Astrocyte of the spinal cord (primary cell): ENCODE data around the gene SPDEF.
A peak's percentile ranks its signal among the peaks of the same experiment; 100 is the strongest.

Experiments
- DNase-seq: peaks from one replicate; pipeline ENCODE4 v3.0.0; 2011; ENCODE audit warnings: low read depth, low spot score
- H3K4me3 ChIP-seq: 2 replicates; pipeline ENCODE4 v1.5.1; 2011; ENCODE audit warnings: low read depth, mild to moderate bottlenecking, low read length, moderate library complexity
- in situ Hi-C: cut with HindIII; loops from 2 replicates; pipeline ENCODE4 v1.10.0; 2017; ENCODE audit warnings: low sequenced_read_pairs
- TF ChIP-seq, protein P1 (sequence below): IDR thresholded peaks from 2 replicates; pipeline ENCODE4 v1.5.1; 2012; ENCODE audit warnings: low read depth, mild to moderate bottlenecking, low read length, inconsistent platforms

Gene SPDEF

DNA sequence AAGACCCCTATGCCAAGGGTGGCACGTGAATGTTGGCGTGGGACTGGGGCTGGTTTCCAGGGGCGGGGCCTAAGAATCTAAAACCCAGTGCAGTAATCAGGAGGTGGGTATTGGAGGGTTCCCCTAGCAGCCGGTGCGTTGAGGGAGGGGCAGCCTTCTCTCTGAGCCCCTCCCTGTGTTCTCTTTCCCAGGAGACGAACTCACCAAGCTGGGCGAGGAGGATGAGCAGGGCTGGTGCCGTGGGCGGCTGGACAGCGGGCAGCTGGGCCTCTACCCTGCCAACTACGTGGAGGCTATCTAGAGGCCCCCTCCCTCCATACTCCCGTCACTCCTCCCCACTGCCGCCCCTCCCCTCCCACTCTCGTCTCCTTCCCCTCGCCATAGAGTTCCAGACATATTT, 23.9 kb downstream of the SPDEF start:
- H3K4me3 ChIP-seq, result peak overlapping the region; percentile 35
- DNase-seq, result no peak
- in situ Hi-C loops, result no loop called here
- TF ChIP-seq, protein P1, sequence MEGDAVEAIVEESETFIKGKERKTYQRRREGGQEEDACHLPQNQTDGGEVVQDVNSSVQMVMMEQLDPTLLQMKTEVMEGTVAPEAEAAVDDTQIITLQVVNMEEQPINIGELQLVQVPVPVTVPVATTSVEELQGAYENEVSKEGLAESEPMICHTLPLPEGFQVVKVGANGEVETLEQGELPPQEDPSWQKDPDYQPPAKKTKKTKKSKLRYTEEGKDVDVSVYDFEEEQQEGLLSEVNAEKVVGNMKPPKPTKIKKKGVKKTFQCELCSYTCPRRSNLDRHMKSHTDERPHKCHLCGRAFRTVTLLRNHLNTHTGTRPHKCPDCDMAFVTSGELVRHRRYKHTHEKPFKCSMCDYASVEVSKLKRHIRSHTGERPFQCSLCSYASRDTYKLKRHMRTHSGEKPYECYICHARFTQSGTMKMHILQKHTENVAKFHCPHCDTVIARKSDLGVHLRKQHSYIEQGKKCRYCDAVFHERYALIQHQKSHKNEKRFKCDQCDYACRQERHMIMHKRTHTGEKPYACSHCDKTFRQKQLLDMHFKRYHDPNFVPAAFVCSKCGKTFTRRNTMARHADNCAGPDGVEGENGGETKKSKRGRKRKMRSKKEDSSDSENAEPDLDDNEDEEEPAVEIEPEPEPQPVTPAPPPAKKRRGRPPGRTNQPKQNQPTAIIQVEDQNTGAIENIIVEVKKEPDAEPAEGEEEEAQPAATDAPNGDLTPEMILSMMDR, result no peak

GRCh38 chr6:34531580-34532201, 24.4 kb downstream of the SPDEF start:
- DNase-seq, result peak; percentile 89
- H3K4me3 ChIP-seq, result peak overlapping the region; percentile 35
- TF ChIP-seq, protein P1, result no peak

GRCh38 chr6:34530753-34531365, 25.3 kb downstream of the SPDEF start:
- no peak overlapping the region for H3K4me3 ChIP-seq
- TF ChIP-seq, protein P1, result no peak
- no peak for DNase-seq
- in situ Hi-C loops, result no loop called here

More at GRCh38 chr6:34531580-34532201, 24.4 kb downstream of the SPDEF start:
- in situ Hi-C loops, result no loop called here

DNA sequence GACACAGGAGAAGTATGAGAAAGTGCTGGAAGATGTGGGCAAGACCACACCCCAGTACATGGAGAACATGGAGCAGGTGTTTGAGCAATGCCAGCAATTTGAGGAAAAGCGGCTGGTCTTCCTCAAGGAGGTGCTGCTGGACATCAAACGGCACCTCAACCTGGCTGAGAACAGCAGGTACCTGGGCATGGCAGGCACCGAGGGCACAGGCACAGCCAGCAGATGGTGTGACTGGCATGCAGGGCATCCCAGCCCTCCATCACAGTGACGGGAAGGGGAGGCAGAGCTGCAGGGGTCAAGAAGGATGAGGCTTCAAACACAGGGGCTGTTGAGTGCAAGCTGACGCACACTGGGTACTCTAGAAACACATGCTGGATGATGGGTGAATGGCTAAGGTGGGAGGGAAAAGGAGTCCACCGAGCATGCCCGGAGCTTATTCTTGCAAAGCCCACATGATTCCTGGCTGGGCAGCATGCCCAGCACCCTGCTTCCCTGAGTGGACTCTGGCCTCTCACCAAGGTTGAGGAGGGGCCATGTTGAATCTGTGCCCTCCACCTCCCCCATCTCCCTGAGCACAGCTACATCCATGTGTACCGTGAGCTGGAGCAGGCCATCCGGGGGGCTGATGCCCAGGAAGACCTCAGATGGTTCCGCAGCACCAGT, 26.3 kb downstream of the SPDEF start:
- in situ Hi-C loops, result no loop called here
- TF ChIP-seq, protein P1, result no peak
- no peak for DNase-seq
- no peak overlapping the region for H3K4me3 ChIP-seq

- H3K4me3 ChIP-seq, result no peak overlapping the region
- no peak for DNase-seq
- in situ Hi-C loops, result no loop called here
- TF ChIP-seq, protein P1, result no peak
Observed at GRCh38 chr6:34528996-34529664, 27.0 kb downstream of the SPDEF start.

- DNase-seq, result no peak
- TF ChIP-seq, protein P1, result no peak
- H3K4me3 ChIP-seq, result no peak overlapping the region
- in situ Hi-C loops, result no loop called here
Observed at GRCh38 chr6:34527751-34528670, 28.1 kb downstream of the SPDEF start.
